HG02759 (cell line): Measurements from ENCODE around the gene SULF2.

Experiments
- ATAC-seq: cut with Tn5 transposase; IDR thresholded peaks from one replicate; pipeline ENCODE4 v1.9.1; 2021; ENCODE audit warnings: mild to moderate bottlenecking, moderate library complexity; ENCODE audit not compliant: unreplicated experiment

SULF2 gene

GRCh38 chr20:47672886-47673670, 112.2 kb downstream of the SULF2 start:
- no peak for ATAC-seq

GRCh38 chr20:47672166-47672565, 113.1 kb downstream of the SULF2 start:
- ATAC-seq: no peak

- ATAC-seq: no peak
These were observed 114.4 kb downstream of the SULF2 start for GRCh38 chr20:47670913-47671312.

DNA sequence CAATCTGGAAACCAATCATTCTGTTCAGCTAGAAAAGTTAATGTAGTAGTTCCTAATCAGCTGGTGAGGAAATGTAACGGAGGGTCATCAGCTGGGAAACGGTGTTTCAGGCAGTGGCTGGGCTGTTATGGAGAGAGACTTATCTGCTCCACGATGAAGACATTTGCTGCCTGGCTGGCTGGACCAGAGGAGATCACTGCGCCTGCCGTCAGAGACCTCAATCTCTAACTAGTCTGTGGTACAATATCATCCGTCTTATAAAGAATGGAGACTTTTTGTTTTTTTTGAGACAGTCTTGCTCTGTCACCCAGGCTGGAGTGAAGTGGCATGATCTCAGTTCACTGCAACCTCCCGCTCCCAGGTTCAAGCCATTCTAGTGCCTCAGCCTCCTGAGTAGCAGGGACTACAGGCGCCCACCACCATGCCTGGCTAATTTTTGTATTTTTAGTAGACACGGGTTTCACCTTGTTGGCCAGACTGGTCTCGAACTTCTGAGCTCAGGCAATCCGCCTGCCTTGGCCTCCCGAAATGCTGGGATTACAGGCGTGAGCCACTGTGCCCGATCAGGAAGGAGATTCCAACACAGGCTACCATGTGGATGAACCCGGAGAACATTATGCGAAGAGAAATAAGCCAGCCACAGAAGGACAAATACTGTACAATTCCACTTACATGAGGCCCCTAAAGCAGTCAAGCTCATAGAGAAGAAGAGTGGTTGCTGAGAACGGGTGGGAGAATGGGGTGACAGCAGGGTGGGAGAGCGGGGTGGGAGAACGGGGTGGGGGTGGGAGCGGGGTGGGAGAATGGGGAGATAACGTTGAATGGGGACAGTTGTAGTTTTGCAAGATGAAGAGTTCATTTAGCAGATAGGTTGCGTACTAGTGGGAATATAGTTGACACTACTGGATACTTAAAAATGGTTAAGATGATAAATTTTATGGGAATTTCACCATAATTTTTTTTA, 115.1 kb downstream of the SULF2 start:
- no peak for ATAC-seq

DNA sequence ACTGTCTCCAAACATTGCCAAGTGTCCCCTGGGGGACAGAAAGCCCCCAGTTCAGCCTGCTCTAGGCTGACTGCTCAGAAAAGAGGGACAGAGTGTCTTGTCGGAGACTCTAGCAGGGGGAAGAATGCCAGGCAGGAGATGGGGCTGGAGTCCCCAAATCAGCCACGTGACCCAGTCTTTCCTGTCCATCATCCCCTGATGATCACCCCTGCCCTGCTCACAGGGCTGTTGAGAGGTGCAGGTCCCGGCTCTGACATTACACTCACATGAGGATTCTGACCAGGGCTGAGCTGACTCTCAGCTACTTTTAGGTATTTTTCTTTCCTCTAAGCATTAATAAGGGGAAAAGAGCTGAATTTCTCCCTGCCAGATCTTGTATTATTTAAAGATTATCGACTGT, 115.8 kb downstream of the SULF2 start:
- no peak for ATAC-seq

DNA sequence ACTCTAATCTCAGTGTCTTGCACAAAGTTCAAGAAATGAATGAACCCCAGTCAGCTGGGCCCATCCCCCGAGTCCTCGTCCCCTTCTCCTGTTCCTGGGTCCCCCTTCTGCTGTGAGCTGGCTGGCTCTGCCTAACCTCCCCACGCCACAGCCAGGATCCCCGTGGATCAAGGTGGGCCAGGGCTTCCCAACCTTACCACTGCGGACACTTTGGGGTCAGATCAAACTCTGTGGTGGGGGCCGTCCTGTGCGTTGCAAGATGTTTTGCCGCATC, 116.2 kb downstream of the SULF2 start:
- no peak for ATAC-seq

GRCh38 chr20:47668313-47669151, 116.7 kb downstream of the SULF2 start:
- no peak for ATAC-seq

DNA sequence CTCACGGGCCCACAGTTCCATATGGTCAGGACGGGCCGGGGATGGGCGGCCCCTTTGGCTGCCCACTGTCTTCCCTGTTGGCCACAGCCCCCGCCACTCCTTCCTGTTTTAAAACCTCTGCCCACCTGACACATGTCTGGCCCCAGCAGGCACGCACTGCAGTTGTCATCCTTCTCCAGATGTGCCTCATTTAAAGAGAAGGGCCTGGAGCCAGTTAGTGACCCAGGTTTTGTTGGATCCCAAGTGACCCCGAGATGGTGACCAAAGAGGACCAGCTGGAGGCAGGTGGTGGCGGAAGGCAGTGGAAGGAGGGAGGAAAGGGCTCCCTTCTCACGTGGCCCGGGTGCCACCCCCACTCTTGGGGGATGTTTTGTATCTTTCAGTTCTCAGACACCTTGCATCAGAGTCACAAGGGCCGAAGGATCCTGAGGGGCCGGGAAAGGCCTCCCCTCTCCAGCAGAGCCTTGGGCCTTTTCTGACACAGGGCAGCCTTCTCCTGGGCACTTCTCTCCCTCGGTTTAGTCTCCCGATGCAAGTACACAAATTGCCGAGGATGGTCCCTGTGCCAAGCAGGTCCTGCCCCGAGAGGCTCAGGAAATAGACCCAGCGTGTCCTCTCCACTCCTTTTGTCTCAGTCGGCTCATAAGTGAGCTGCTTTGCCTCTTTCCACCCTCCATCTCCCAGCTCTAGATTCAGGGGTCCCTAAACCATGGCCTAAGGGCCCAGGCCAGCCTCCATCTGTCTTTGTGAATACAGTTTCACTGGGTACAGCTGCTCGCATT, 117.6 kb downstream of the SULF2 start:
- no peak for ATAC-seq

DNA sequence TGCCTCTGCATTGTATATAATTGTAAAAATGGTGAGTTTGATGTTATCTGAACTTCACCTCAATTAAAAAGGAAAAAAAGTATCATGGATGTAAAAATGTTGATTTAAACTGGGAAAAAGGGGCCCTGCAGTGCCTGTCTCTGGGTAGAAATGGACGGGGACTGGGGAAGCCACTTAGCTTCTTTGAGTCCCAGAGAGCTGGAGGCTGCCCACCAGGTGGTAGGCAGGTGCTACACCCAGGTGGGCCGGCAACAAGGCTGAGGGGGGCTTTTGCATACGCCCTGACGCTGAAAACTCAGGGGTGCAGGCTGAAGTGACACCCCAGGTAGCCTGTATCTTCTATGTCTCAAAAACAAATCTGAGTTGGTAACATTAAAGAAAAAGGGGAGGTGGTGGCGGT, 118.2 kb downstream of the SULF2 start:
- no peak for ATAC-seq

DNA sequence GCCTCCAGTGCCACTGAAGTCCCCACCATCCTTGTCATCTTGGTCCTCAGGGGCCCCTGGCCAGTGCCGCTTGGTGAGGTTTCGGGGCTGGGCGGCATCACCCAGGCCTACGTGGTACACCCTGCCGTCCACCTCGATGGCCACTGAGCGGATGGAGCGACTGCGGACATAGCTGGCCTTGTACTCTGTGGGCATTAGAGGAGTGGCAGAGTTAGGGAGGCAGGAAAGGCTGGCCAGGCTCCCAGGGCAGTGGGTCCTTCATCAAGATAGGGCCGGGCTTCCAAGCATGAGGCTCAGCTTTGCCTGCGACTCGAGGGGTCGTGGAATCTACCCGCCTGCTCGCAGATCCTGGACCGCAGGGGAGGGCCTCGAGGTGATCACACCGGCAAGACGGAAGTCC, 119.0 kb downstream of the SULF2 start:
- no peak for ATAC-seq

DNA sequence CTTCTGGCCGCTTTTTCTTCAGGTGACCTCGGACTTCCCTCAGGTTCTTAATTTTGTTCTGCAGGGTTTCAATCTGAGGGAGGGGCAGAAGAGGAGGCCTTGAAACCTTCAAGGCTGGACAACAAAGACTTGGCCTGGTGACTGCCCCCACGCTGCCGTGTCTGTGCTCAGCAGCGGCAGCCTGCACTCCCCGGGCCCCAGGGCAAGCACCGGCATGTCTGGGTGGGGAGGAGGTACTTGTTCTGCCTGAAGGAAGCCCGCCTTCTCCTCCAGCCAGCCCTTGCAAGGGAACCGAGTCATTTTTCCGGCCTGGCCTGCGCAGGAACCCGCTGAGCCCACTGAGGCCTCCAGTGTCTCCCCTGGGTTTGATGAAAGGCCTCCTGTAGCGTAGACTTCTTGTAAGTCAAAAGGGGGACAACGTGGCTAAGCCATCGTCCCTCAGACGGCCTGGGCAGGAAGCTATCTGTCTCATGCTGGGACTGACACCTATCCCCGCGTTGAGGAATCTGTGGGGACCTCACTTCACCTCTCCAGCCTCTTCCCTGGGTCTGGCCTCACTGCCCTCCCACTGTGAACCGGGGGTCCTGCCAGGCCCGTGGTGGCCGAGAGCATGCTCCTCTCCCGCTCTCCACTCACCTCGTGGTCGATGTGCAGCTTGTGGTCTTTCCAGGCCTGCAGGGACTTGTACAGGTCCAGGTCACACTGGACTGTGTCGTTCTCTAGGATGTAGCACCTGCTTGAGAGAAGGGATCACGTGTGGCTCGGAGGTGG, 119.9 kb downstream of the SULF2 start:
- ATAC-seq: no peak

GRCh38 chr20:47664744-47665143, 120.5 kb downstream of the SULF2 start:
- ATAC-seq: no peak

DNA sequence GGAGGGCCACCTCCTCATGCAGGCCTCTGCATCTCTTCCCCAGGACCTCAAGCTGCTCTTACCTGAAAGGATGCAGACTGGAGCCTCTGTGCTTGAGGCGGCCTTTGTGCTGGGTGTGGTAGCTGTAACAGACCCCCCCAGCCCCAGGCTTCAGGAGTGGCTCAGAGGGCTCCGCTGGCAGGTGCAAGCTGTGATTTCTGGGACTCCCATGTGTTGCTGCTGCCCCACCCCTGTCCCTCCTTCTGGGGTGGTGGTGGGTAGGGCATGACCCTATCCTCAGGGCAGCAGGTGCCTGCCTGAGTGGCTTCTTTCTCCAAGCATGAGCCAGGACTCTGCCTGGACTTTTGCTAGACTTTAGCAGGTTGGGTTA, 121.2 kb downstream of the SULF2 start:
- no peak for ATAC-seq

GRCh38 chr20:47663354-47664067, 121.8 kb downstream of the SULF2 start:
- ATAC-seq: peak; percentile 58

DNA sequence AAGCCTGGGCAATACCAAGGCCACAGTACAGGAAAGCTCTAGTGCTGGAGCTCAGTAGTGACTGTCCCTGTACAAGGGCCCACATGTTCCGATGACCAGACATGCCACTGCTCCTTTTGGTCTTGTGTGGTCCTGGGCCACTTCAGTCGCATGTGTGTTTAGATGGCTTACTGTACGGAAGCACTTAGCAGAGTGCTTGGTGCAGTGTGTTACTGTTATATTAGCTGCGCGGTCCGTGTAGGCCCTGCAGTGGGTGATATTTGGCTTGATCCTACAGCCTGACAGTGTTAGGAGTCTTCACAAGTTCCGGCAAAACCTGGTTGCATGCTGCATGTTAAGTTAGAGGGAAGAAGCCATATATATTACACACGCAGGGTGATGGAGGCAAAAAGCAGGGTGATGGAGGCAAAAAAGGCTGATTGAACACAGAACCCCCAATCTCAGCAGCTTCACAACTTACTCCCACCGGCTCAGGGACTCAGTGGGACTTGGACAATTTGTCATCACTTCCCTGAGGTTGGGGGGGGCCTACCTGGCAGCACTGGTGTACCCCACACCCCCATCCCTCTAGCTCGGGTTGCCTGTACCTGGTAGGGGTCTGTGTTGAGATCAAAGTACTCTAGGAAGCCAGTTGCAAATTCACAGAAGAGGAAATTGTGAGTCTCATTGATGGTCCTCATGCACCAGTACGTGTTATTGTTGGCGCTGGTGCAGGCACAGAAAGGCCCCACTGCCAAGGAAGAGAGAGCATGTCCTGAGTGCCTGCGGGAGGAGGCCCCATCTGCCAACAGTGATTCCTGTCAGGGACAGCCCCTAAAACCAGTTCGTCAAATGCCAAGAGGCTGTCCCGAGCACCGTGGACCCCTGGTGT, 122.6 kb downstream of the SULF2 start:
- no peak for ATAC-seq

DNA sequence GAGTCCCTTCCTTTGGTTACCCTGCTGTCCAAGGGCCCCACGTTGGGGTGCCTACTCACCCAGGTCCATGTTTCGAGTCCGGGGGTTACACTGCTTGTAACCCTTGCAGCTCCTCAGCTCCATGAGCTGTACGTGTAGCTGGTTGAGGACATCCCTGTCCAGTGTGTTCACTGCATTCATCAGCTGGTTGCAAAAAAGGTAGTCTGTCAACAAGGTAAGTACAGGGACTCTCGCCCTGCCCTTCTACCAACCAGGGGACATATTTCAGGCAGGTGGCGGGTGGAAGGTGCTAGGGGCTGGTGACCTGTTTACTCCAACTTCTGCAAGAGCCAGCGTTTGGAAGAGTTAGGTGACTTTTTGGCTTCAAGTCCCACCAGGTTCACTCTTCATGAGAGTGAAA, 123.6 kb downstream of the SULF2 start:
- no peak for ATAC-seq

GRCh38 chr20:47660983-47661700, 124.1 kb downstream of the SULF2 start:
- ATAC-seq: no peak

- ATAC-seq: no peak
These were observed 124.7 kb downstream of the SULF2 start for GRCh38 chr20:47660602-47660905.
